NT2/D1 (cell line): ENCODE measurements around the gene CGB7.

Source experiments
- SUZ12 ChIP-seq: IDR thresholded peaks from 2 replicates; pipeline ENCODE4 v1.6.1; 2011; ENCODE audit not compliant: insufficient read length, insufficient read depth; ENCODE audit errors: extremely low read depth
- YY1 ChIP-seq: IDR thresholded peaks from 2 replicates; pipeline ENCODE4 v1.6.1; 2011; ENCODE audit not compliant: insufficient read length, insufficient read depth

- TF ChIP-seq YY1 (no peak), SUZ12 (no peak)
Measured at GRCh38 chr19:49010453-49010852, 47.1 kb downstream of the CGB7 start.
